ENCODE data around the gene GRID2.
A peak's percentile ranks its signal among the peaks of the same experiment; 100 is the strongest.

The GRID2 gene

GRCh38 chr4:92760433-92760832 lies 456.7 kb downstream of the GRID2 start:
- no peak for DNase-seq

GRCh38 chr4:92776080-92776479 lies 472.3 kb downstream of the GRID2 start:
- no peak for DNase-seq

GRCh38 chr4:92789741-92790140 lies 486.0 kb downstream of the GRID2 start:
- no peak for DNase-seq

GRCh38 chr4:92791871-92792440 lies 488.2 kb downstream of the GRID2 start:
- DNase-seq = peak; percentile 54

- DNase-seq = no peak
Measured at GRCh38 chr4:92809381-92809780, 505.6 kb downstream of the GRID2 start.

- no peak for DNase-seq
Measured at GRCh38 chr4:92812652-92813051, 508.9 kb downstream of the GRID2 start.

GRCh38 chr4:92814677-92815076 lies 510.9 kb downstream of the GRID2 start:
- DNase-seq = peak; percentile 4

- DNase-seq = no peak
Measured at GRCh38 chr4:92825256-92825655, 521.5 kb downstream of the GRID2 start.

- no peak for DNase-seq
Measured at GRCh38 chr4:92825791-92826190, 522.0 kb downstream of the GRID2 start.

GRCh38 chr4:92830771-92831170 lies 527.0 kb downstream of the GRID2 start:
- DNase-seq = no peak

GRCh38 chr4:92840880-92841279 lies 537.1 kb downstream of the GRID2 start:
- no peak for DNase-seq

GRCh38 chr4:92843784-92844183 lies 540.0 kb downstream of the GRID2 start:
- DNase-seq = no peak

GRCh38 chr4:92847026-92847425 lies 543.3 kb downstream of the GRID2 start:
- peak; percentile 40 for DNase-seq

GRCh38 chr4:92862509-92862908 lies 558.7 kb downstream of the GRID2 start:
- DNase-seq = no peak

GRCh38 chr4:92864096-92864495 lies 560.3 kb downstream of the GRID2 start:
- peak; percentile 24 for DNase-seq

- peak; percentile 38 for DNase-seq
Measured at GRCh38 chr4:92872604-92873003, 568.8 kb downstream of the GRID2 start.

- no peak for DNase-seq
Measured at GRCh38 chr4:92885632-92886031, 581.9 kb downstream of the GRID2 start.

- no peak for DNase-seq
Measured at GRCh38 chr4:92952426-92952825, 648.7 kb downstream of the GRID2 start.

- DNase-seq = no peak
Measured at GRCh38 chr4:92952897-92953296, 649.1 kb downstream of the GRID2 start.

- DNase-seq = no peak
Measured at GRCh38 chr4:92953462-92953861, 649.7 kb downstream of the GRID2 start.

- DNase-seq = no peak
Measured at GRCh38 chr4:92961881-92962280, 658.1 kb downstream of the GRID2 start.

- DNase-seq = no peak
Measured at GRCh38 chr4:92962831-92963230, 659.1 kb downstream of the GRID2 start.

GRCh38 chr4:92968556-92968955 lies 664.8 kb downstream of the GRID2 start:
- DNase-seq = no peak

GRCh38 chr4:92968996-92969395 lies 665.2 kb downstream of the GRID2 start:
- no peak for DNase-seq

- peak; percentile 51 for DNase-seq
Measured at GRCh38 chr4:92969650-92970379, 666.0 kb downstream of the GRID2 start.

Measured in NCI-H69 (cell line).